Measurements from ENCODE around the gene KLRC1.
"Not testable (repeated sequence)": the region's sequence is repeated elsewhere in the genome, so short reads cannot be mapped to it uniquely, and the experiment has no call there.

DNA sequence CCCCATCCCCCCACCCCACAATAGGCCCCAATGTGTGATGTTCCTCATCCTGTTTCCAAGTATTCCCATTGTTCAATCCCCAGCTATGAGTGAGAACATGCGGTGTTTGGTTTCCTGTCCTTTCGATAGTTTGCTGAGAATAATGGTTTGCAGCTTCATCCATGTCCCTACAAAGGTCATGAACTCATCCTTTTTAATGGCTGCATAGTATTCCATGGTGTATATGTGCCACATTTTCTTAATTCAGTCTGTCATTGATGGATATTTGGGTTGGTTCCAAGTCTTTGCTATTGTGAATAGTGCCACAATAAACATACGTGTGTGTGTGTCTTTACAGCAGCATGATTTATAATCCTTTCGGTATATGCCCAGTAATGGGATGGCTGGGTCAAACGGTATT is 19.6 kb upstream of the KLRC1 start:
- TF ChIP-seq, protein P1, sequence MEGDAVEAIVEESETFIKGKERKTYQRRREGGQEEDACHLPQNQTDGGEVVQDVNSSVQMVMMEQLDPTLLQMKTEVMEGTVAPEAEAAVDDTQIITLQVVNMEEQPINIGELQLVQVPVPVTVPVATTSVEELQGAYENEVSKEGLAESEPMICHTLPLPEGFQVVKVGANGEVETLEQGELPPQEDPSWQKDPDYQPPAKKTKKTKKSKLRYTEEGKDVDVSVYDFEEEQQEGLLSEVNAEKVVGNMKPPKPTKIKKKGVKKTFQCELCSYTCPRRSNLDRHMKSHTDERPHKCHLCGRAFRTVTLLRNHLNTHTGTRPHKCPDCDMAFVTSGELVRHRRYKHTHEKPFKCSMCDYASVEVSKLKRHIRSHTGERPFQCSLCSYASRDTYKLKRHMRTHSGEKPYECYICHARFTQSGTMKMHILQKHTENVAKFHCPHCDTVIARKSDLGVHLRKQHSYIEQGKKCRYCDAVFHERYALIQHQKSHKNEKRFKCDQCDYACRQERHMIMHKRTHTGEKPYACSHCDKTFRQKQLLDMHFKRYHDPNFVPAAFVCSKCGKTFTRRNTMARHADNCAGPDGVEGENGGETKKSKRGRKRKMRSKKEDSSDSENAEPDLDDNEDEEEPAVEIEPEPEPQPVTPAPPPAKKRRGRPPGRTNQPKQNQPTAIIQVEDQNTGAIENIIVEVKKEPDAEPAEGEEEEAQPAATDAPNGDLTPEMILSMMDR (conservative IDR thresholded peaks at IDR 0.05; ENCODE audit: low read depth, low read length), result not testable (repeated sequence)
- not testable (repeated sequence) for TF ChIP-seq EZH2 (IDR thresholded peaks at IDR 0.05; ENCODE audit: borderline replicate concordance, low read depth, low read length, poor library complexity, severe bottlenecking)

Measured in A673 (cell line).